Measurements from ENCODE around the gene DLGAP3.

Gene DLGAP3

DNA sequence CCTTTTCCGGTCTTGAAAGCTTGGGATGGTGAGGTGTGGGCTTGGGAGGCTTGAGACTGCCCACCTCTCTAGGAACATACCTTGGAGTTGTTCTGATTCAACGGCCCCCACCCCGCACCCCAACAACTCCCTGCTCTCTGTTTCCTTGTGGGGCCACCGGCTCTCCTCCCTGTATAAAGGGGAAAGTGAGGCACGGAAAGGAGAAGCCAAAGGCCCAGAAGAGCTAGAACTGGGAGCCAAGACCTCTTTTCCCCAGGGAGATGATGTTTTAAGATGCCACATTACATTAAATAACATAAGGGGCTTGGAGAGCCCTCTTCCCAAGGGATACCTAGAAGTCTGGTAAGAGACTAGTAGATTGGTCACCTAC, 1.2 kb upstream of the DLGAP3 start:
- no peak for ATAC-seq
- TF ChIP-seq RARB (CRISPR knock-in tag; IDR thresholded peaks at IDR 0.05) (no peak), ISL1 (CRISPR knock-in tag; IDR thresholded peaks at IDR 0.05) (no peak), CREB5 (CRISPR knock-in tag; IDR thresholded peaks at IDR 0.05; ENCODE audit: low read depth) (no peak), GLIS3 (CRISPR knock-in tag; IDR thresholded peaks at IDR 0.05) (no peak), ZC3H10 (CRISPR knock-in tag; IDR thresholded peaks at IDR 0.05) (no peak), TOX (CRISPR knock-in tag; IDR thresholded peaks at IDR 0.05; ENCODE audit: borderline replicate concordance) (no peak), TCF4 (CRISPR knock-in tag; IDR thresholded peaks at IDR 0.05; ENCODE audit: borderline replicate concordance) (no peak), ZNF70 (CRISPR knock-in tag; IDR thresholded peaks at IDR 0.05) (no peak), BACH2 (CRISPR knock-in tag; IDR thresholded peaks at IDR 0.05; ENCODE audit: borderline replicate concordance) (no peak), ZNF565 (CRISPR knock-in tag; conservative IDR thresholded peaks at IDR 0.05; ENCODE audit: low read depth) (no peak), ZNF8 (CRISPR knock-in tag; IDR thresholded peaks at IDR 0.05) (no peak), OSR1 (CRISPR knock-in tag; IDR thresholded peaks at IDR 0.05) (no peak), SNAI2 (CRISPR knock-in tag; IDR thresholded peaks at IDR 0.05) (no peak), CSDC2 (CRISPR knock-in tag; IDR thresholded peaks at IDR 0.05) (no peak), ZFP3 (CRISPR knock-in tag; IDR thresholded peaks at IDR 0.05) (no peak), ZFP30 (CRISPR knock-in tag; IDR thresholded peaks at IDR 0.05) (no peak)
- TF ChIP-seq, protein P1, sequence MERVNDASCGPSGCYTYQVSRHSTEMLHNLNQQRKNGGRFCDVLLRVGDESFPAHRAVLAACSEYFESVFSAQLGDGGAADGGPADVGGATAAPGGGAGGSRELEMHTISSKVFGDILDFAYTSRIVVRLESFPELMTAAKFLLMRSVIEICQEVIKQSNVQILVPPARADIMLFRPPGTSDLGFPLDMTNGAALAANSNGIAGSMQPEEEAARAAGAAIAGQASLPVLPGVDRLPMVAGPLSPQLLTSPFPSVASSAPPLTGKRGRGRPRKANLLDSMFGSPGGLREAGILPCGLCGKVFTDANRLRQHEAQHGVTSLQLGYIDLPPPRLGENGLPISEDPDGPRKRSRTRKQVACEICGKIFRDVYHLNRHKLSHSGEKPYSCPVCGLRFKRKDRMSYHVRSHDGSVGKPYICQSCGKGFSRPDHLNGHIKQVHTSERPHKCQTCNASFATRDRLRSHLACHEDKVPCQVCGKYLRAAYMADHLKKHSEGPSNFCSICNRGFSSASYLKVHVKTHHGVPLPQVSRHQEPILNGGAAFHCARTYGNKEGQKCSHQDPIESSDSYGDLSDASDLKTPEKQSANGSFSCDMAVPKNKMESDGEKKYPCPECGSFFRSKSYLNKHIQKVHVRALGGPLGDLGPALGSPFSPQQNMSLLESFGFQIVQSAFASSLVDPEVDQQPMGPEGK (CRISPR knock-in tag; IDR thresholded peaks at IDR 0.05; ENCODE audit: borderline replicate concordance): no peak
- TF ChIP-seq, protein P2, sequence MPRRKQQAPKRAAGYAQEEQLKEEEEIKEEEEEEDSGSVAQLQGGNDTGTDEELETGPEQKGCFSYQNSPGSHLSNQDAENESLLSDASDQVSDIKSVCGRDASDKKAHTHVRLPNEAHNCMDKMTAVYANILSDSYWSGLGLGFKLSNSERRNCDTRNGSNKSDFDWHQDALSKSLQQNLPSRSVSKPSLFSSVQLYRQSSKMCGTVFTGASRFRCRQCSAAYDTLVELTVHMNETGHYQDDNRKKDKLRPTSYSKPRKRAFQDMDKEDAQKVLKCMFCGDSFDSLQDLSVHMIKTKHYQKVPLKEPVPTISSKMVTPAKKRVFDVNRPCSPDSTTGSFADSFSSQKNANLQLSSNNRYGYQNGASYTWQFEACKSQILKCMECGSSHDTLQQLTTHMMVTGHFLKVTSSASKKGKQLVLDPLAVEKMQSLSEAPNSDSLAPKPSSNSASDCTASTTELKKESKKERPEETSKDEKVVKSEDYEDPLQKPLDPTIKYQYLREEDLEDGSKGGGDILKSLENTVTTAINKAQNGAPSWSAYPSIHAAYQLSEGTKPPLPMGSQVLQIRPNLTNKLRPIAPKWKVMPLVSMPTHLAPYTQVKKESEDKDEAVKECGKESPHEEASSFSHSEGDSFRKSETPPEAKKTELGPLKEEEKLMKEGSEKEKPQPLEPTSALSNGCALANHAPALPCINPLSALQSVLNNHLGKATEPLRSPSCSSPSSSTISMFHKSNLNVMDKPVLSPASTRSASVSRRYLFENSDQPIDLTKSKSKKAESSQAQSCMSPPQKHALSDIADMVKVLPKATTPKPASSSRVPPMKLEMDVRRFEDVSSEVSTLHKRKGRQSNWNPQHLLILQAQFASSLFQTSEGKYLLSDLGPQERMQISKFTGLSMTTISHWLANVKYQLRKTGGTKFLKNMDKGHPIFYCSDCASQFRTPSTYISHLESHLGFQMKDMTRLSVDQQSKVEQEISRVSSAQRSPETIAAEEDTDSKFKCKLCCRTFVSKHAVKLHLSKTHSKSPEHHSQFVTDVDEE (CRISPR knock-in tag; IDR thresholded peaks at IDR 0.05): no peak
- TF ChIP-seq, protein P3, sequence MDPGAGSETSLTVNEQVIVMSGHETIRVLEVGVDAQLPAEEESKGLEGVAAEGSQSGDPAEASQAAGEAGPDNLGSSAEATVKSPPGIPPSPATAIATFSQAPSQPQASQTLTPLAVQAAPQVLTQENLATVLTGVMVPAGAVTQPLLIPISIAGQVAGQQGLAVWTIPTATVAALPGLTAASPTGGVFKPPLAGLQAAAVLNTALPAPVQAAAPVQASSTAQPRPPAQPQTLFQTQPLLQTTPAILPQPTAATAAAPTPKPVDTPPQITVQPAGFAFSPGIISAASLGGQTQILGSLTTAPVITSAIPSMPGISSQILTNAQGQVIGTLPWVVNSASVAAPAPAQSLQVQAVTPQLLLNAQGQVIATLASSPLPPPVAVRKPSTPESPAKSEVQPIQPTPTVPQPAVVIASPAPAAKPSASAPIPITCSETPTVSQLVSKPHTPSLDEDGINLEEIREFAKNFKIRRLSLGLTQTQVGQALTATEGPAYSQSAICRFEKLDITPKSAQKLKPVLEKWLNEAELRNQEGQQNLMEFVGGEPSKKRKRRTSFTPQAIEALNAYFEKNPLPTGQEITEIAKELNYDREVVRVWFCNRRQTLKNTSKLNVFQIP (CRISPR knock-in tag; IDR thresholded peaks at IDR 0.05; ENCODE audit: borderline replicate concordance, low read depth): no peak

GRCh38 chr1:34929853-34930701, 627 bp upstream of the DLGAP3 start:
- TF ChIP-seq CREB5 (CRISPR knock-in tag; IDR thresholded peaks at IDR 0.05; ENCODE audit: low read depth): no peak
- TF ChIP-seq BACH2 (CRISPR knock-in tag; IDR thresholded peaks at IDR 0.05; ENCODE audit: borderline replicate concordance): no peak
- ATAC-seq: peak; percentile 44

- ATAC-seq: no peak
- TF ChIP-seq, protein P3 (CRISPR knock-in tag; IDR thresholded peaks at IDR 0.05; ENCODE audit: borderline replicate concordance, low read depth): no peak
- TF ChIP-seq CSRNP3 (CRISPR knock-in tag; IDR thresholded peaks at IDR 0.05) (no peak), OSR1 (CRISPR knock-in tag; IDR thresholded peaks at IDR 0.05) (no peak), TOX (CRISPR knock-in tag; IDR thresholded peaks at IDR 0.05; ENCODE audit: borderline replicate concordance) (no peak), PPARA (CRISPR knock-in tag; IDR thresholded peaks at IDR 0.05; ENCODE audit: borderline replicate concordance) (no peak), CSDC2 (CRISPR knock-in tag; IDR thresholded peaks at IDR 0.05) (no peak), ZNF70 (CRISPR knock-in tag; IDR thresholded peaks at IDR 0.05) (no peak), ZNF8 (CRISPR knock-in tag; IDR thresholded peaks at IDR 0.05) (no peak), ARNTL (CRISPR knock-in tag; IDR thresholded peaks at IDR 0.05; ENCODE audit: borderline replicate concordance, low read depth) (no peak), ZFP30 (CRISPR knock-in tag; IDR thresholded peaks at IDR 0.05) (no peak), SNAI2 (CRISPR knock-in tag; IDR thresholded peaks at IDR 0.05) (no peak)
Measured at GRCh38 chr1:34928699-34929496, 552 bp downstream of the DLGAP3 start.
